OCI-LY1 (cell line): ENCODE measurements around the gene ROR2.

ENCODE experiments used
- H2AFZ ChIP-seq: fragments of 200-600 bp; sonication (generic), shearing (Covaris generic); 2 replicates; pipeline ENCODE4 v1.6.0; 2014; ENCODE audit warnings: antibody characterized with exemption, mild to moderate bottlenecking, low read length
- H3F3A ChIP-seq: fragments of 200-600 bp; sonication (generic), shearing (Covaris generic); 2 replicates; pipeline ENCODE4 v1.6.0; 2014; ENCODE audit warnings: mild to moderate bottlenecking, antibody characterized with exemption, low read length, moderate library complexity; ENCODE audit not compliant: insufficient read depth
- H3K27ac ChIP-seq: fragments of 200-600 bp; sonication (generic); 2 replicates; pipeline ENCODE4 v1.5.1; 2014; ENCODE audit warnings: low read length, mixed run types, mild to moderate bottlenecking, low read depth; ENCODE audit not compliant: poor library complexity, severe bottlenecking
- H3K27me3 ChIP-seq: fragments of 200-600 bp; sonication (generic); 2 replicates; pipeline ENCODE4 v1.6.0; 2014; ENCODE audit warnings: antibody characterized with exemption, mild to moderate bottlenecking, low read length, moderate library complexity; ENCODE audit not compliant: insufficient read depth
- H3K36me3 ChIP-seq: fragments of 200-600 bp; sonication (generic); 2 replicates; pipeline ENCODE4 v1.6.1; 2014; ENCODE audit warnings: mild to moderate bottlenecking, antibody characterized with exemption, low read length, moderate library complexity, mixed read lengths; ENCODE audit not compliant: insufficient read depth
- H3K4me1 ChIP-seq: fragments of 200-600 bp; sonication (generic); 2 replicates; pipeline ENCODE4 v1.5.1; 2014; ENCODE audit warnings: mild to moderate bottlenecking, low read length, moderate library complexity; ENCODE audit not compliant: insufficient read depth, severe bottlenecking
- H3K4me2 ChIP-seq: fragments of 200-600 bp; sonication (generic), shearing (Covaris generic); 2 replicates; pipeline ENCODE4 v1.6.1; 2014; ENCODE audit warnings: low read length
- H3K4me3 ChIP-seq: fragments of 200-600 bp; sonication (generic); 2 replicates; pipeline ENCODE4 v1.5.1; 2014; ENCODE audit warnings: low read length, low read depth, mild to moderate bottlenecking, mixed read lengths; ENCODE audit not compliant: poor library complexity, severe bottlenecking
- H3K79me2 ChIP-seq: fragments of 200-600 bp; shearing (Covaris generic); 2 replicates; pipeline ENCODE4 v1.6.1; 2016; ENCODE audit warnings: mixed run types, low read length, mixed read lengths; ENCODE audit not compliant: insufficient read depth
- H3K9ac ChIP-seq: fragments of 200-600 bp; sonication (generic), shearing (Covaris generic); 2 replicates; pipeline ENCODE4 v1.6.1; 2014; ENCODE audit warnings: mild to moderate bottlenecking, low read length, mixed read lengths
- H3K9me2 ChIP-seq: fragments of 200-600 bp; sonication (generic), shearing (Covaris generic); 2 replicates; pipeline ENCODE4 v1.6.1; 2014; ENCODE audit warnings: low read depth, mild to moderate bottlenecking, low read length, mixed read lengths
- H3K9me3 ChIP-seq: fragments of 200-600 bp; shearing (Covaris generic); 2 replicates; pipeline ENCODE4 v1.6.1; 2014; ENCODE audit warnings: low read length, mixed read lengths
- H4K20me1 ChIP-seq: fragments of 200-600 bp; sonication (generic), shearing (Covaris generic); 2 replicates; pipeline ENCODE4 v1.6.0; 2016; ENCODE audit warnings: mild to moderate bottlenecking, low read length; ENCODE audit not compliant: insufficient read depth
- CTCF ChIP-seq: fragments of 200-600 bp; sonication (generic), shearing (Covaris generic); IDR thresholded peaks from 2 replicates; pipeline ENCODE4 v1.5.1; 2017; ENCODE audit warnings: mild to moderate bottlenecking, antibody characterized with exemption, low read length, moderate library complexity, mixed read lengths
- EZH2 ChIP-seq: fragments of 200-600 bp; sonication (generic), shearing (Covaris generic); IDR thresholded peaks from 2 replicates; pipeline ENCODE4 v1.8.0; 2017; ENCODE audit warnings: borderline replicate concordance, mixed run types, mild to moderate bottlenecking, antibody characterized with exemption, low read length, moderate library complexity, mixed read lengths

The ROR2 gene

GRCh38 chr9:91963711-91964240 is 13.7 kb upstream of the ROR2 start:
- TF ChIP-seq CTCF (no peak), EZH2 (no peak)
- no peaks in the 10 kb centered on the region for H4K20me1 ChIP-seq
- H3K27ac ChIP-seq: no peak overlapping the region
- H2AFZ ChIP-seq: no peak overlapping the region
- H3K4me2 ChIP-seq: no peak overlapping the region
- H3F3A ChIP-seq: no peaks in the 10 kb centered on the region
- H3K4me3 ChIP-seq: no peak overlapping the region
- no peaks in the 10 kb centered on the region for H3K4me1 ChIP-seq
- H3K9ac ChIP-seq: no peak overlapping the region
- no peaks in the 10 kb centered on the region for H3K36me3 ChIP-seq
- no peaks in the 10 kb centered on the region for H3K9me3 ChIP-seq
- no peaks in the 10 kb centered on the region for H3K79me2 ChIP-seq
- H3K9me2 ChIP-seq: no peaks in the 10 kb centered on the region
- no peaks in the 10 kb centered on the region; the same call in 1 of the 2 replicates for H3K27me3 ChIP-seq

GRCh38 chr9:91960367-91960766 is 10.3 kb upstream of the ROR2 start:
- no peak for TF ChIP-seq EZH2
- no peak for TF ChIP-seq CTCF
- no peak overlapping the region for H2AFZ ChIP-seq
- no peaks in the 10 kb centered on the region for H3K9me3 ChIP-seq
- H3K4me3 ChIP-seq: no peak overlapping the region
- H3K27ac ChIP-seq: no peak overlapping the region
- H3K79me2 ChIP-seq: no peaks in the 10 kb centered on the region
- no peaks in the 10 kb centered on the region for H3K36me3 ChIP-seq
- H3F3A ChIP-seq: no peaks in the 10 kb centered on the region
- no peak overlapping the region for H3K9ac ChIP-seq
- no peaks in the 10 kb centered on the region for H3K4me1 ChIP-seq
- no peaks in the 10 kb centered on the region; the same call in 1 of the 2 replicates for H3K27me3 ChIP-seq
- no peaks in the 10 kb centered on the region for H3K9me2 ChIP-seq
- H3K4me2 ChIP-seq: no peak overlapping the region
- H4K20me1 ChIP-seq: no peaks in the 10 kb centered on the region

DNA sequence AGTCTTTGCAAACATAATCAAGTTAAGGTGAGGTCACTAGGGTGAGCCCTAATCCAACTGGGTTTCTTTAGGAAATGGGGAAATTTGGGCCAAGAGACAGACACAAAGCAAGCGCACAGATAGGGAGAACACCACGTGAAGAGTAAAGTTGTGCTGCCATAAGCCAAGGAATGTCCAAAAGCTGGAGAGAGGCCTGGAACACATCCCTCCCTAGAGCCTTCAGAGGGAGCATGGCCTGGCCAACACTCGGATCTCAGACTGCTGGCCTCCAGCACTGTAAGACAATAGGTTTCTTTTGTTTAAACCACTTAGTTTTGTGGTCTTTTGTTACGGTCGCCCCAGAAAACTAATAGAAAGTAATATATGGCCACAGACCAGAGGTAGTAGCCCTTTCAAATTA is 8.1 kb upstream of the ROR2 start:
- Histone ChIP-seq H3K79me2 (no peaks in the 10 kb centered on the region), H3K9me3 (no peaks in the 10 kb centered on the region), H3K27ac (no peak overlapping the region), H3K4me2 (no peak overlapping the region), H4K20me1 (no peaks in the 10 kb centered on the region), H3K9ac (no peak overlapping the region), H2AFZ (no peak overlapping the region), H3K4me1 (no peaks in the 10 kb centered on the region), H3K27me3 (no peaks in the 10 kb centered on the region; the same call in 1 of the 2 replicates), H3F3A (no peaks in the 10 kb centered on the region), H3K4me3 (no peak overlapping the region), H3K9me2 (no peaks in the 10 kb centered on the region), H3K36me3 (no peaks in the 10 kb centered on the region)
- TF ChIP-seq CTCF: no peak
- no peak for TF ChIP-seq EZH2
